Endometrium (tissue), 2 donors: ENCODE measurements around the gene HRH2.

ENCODE experiments used
- FAIRE-seq: peaks from 2 replicates; lab custom pipeline; 2012; peaks lifted over from hg19 to GRCh38; lab: Jason Lieb, UNC
- donor health status: control.
- donor health status: control.

HRH2 gene

DNA sequence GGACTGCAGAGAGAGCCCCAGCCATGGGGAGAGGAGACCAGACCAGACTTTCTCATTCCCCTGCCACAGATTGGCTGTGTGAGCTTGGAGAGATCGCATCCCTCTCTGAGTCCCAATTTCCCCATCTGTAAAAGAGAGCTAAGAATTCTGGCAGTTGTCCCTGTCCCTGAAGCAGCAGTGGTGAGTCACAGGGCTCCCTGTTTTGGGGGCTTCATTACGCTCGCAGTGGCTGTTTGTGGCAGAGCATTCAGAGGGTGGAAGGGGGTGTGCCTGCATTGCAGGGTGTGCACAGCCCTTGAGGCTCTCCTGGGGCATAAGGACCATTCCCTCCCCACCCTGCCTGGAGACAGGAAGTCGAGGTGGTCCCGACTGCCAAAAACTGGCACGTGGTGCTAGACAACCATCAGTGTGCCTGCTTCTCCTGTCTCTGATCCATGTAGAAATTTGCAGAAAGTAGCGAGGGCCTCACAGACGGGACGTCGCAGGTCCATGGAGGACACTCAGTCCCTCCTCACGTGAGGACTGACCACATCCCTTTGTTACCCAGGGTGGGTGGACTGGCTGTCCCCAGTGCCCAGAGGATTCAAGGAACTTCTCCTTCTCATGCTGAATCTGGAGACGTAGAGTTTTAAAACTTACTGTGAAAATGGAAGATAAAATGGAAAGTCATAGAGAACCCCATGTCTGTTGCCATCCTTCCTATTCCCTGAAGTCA lies 35.3 kb downstream of the HRH2 start:
- no peak for FAIRE-seq

DNA sequence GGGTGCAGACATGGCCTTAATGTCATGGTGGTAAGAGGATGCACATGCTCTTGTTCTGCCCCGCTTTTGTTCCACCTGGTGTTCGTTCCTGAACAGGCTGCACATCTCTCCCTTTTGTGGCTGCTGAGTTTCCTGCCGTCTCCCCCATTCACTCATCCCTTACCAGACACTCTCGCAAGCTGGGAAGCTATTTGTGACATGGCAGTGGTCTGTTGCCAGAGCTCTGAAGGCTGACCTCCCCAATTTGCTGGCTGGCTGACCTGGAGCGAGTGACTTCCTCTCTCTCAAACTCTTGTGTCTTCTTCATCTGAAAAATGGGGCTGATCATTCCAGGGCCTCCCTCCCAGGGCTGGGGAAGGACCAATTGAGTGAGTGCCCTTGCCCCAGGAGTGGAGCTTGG lies 35.9 kb downstream of the HRH2 start:
- FAIRE-seq, result no peak

GRCh38 chr5:175694371-175695160 lies 36.7 kb downstream of the HRH2 start:
- FAIRE-seq, result no peak

- no peak for FAIRE-seq
Observed at GRCh38 chr5:175695161-175696126, 37.6 kb downstream of the HRH2 start.

DNA sequence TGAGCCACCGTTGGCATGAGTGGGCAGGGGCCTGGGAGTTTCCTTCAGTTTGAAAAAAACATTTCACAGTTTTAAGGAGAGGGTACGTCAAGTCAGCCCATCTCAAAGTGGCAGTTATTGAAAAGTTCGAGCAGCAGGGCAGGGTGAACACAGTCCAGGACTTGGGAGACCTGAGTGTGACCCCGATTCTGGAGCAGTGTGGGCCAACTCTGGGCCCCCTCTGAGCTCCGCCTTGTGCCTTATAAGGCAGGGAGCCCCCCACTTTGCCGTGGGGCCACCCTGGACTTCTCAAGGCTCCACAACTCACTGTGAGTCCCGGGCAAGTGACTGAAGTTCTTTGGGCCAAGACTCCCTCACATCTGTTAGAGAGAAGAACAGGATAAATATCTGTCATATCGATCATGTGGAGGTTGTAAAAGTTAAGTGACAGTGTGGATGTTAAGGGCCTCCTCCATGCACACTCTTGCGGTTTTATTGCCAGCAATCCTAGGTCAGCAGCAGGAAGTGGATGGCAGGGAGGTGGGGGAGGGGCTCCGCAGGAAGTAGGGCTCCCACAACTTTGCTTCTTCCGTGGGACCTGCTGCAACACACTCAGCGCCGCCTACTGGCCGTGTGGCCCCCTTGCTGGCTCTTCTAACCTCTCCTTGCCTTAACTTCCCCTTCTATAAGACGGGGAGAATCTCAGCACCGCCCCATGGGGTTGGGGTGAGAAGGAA lies 38.4 kb downstream of the HRH2 start:
- FAIRE-seq, result no peak

- no peak for FAIRE-seq
Observed at GRCh38 chr5:175696855-175697198, 39.0 kb downstream of the HRH2 start.

GRCh38 chr5:175697846-175698245 lies 40.0 kb downstream of the HRH2 start:
- no peak for FAIRE-seq

GRCh38 chr5:175698401-175699115 lies 40.7 kb downstream of the HRH2 start:
- FAIRE-seq, result no peak

DNA sequence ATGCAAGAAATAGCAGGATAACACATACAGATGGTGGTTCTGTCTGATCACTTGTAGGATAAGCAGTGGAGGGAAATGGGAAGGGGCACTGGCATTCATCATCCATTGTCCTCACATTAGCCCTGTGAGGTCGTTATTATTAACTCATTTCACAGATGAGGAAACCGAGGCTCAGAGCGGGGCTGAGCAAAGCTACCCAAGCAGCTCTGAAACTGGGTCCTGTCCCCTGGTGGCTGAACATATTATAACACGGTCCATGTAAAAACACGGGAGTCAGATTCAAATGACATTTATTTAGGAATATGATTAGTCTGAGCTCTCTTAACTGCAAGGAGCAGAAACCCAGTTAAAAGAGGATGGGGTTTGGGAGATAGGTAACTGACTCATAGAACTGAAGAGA lies 43.1 kb downstream of the HRH2 start:
- FAIRE-seq, result no peak

DNA sequence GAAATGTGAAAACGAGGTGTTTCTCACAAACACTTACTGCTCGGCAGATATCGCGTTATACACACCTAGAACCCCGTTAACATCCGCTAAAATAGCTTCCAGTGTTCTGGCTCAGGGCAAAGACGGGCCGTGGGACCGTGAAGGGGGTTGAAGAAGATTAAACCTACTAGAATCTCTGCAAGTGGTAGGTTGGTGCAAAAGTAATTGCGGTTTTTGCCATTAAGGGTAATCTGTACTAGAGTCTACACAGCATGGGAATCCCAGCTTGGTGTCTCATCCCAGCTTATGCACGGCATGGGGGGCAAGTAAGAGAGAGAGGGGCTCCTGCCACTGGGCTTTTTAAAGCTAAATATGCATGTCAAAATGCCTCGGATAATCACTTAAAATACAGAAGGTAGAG lies 43.9 kb downstream of the HRH2 start:
- FAIRE-seq, result no peak

GRCh38 chr5:175706499-175706898 lies 48.6 kb downstream of the HRH2 start:
- FAIRE-seq, result no peak

DNA sequence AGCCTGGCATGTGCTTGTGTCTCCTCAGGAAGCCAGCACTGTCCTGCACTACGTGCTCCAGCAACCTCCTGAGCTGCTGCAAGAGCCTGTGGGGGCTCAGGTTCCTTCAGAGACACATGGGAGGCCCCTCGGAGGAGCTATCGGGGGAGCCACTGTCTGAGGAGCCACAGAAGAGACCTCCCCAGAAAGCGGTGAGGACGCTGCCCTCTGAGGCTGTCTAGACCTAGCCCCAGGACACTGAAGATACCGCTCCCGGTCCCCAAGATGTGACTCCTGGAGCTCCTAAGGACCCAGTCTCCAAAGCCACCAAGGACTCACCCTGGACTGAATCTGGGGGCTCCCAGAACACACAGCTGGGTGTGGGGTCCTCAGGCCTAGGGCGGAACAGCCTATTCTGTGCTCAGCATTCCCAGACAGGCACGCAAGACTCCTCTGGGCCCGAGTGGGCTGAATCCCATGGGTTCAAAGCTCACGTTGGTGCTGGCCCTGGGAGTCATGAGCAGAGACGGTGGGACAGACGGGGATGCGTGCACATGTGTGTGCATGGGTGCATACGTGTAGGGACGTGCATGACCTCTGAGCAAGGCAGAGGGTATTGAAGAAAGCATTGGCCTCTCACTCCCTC lies 50.0 kb downstream of the HRH2 start:
- no peak for FAIRE-seq

- FAIRE-seq, result no peak
Observed at GRCh38 chr5:175709276-175709781, 51.5 kb downstream of the HRH2 start.

GRCh38 chr5:175710326-175710725 lies 52.5 kb downstream of the HRH2 start:
- no peak for FAIRE-seq

DNA sequence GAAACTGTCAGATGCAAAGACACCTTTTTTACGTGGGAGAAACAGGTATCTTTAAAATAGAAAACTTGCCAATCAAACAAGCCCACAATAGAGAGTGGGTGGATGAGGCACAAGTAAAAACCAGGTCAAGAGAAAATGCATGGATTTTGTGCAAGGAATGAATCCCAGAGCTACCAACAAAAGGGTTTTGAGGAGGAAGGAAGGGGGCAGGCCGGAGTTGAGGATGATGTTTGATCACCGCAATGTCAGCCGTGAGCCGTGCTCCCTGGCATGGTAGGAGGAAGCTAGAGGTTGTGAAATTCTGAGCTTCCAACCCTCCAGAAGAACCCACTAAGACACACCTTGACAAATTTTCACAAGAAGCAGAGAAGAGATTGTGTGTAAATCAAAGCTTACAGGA lies 53.2 kb downstream of the HRH2 start:
- no peak for FAIRE-seq

- no peak for FAIRE-seq
Observed at GRCh38 chr5:175711472-175712312, 53.8 kb downstream of the HRH2 start.

DNA sequence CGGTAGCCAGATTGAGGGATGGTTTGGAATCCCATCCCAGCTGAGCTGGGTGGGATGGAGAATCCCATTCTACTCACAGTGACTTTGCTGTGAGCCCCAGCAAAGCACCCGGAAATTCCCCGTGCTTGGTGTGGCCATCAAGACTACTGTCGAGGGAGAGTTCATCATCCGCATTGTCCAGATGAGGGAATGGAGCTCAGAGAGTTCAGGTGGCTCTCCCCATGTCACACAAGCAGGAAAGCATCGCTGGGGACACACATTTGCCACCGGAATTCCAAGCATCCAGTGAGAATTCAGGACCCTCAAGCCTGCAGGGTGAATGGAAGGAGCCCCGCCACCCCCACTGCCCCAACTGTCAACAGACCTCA lies 54.4 kb downstream of the HRH2 start:
- no peak for FAIRE-seq

- no peak for FAIRE-seq
Observed at GRCh38 chr5:175712681-175713085, 54.8 kb downstream of the HRH2 start.

DNA sequence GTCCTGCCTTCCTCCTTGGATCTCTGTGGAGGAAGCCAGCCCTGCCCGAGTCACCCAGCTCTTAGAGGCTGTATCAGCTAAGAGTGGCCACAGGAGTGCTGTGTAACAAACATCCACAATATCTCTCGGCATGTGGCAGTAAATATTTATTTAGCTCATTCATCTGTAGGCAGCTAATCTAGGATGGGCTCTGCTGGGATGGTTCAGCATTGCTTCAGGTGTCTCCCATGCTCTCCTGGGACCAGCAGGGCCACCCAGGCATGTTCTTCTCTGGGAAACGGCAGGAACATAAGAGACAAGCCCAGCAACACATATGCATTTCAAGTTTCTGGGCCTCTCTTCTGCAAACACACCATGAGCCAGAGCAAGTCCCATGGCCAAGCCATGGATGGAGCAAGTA lies 56.1 kb downstream of the HRH2 start:
- no peak for FAIRE-seq
